GM21576 (cell line): Measurements from ENCODE around the gene PLK1.
"Not testable (repeated sequence)": the region's sequence is repeated elsewhere in the genome, so short reads cannot be mapped to it uniquely, and the experiment has no call there.

Experiments
- ATAC-seq: cut with Tn5 transposase; IDR thresholded peaks from one replicate; pipeline ENCODE4 v1.9.1; 2021; ENCODE audit warnings: mild to moderate bottlenecking, moderate library complexity; ENCODE audit not compliant: unreplicated experiment

Gene PLK1

GRCh38 chr16:23706439-23706838 is 27.8 kb downstream of the PLK1 start:
- no peak for ATAC-seq

GRCh38 chr16:23709536-23709935 is 30.8 kb downstream of the PLK1 start:
- no peak for ATAC-seq

DNA sequence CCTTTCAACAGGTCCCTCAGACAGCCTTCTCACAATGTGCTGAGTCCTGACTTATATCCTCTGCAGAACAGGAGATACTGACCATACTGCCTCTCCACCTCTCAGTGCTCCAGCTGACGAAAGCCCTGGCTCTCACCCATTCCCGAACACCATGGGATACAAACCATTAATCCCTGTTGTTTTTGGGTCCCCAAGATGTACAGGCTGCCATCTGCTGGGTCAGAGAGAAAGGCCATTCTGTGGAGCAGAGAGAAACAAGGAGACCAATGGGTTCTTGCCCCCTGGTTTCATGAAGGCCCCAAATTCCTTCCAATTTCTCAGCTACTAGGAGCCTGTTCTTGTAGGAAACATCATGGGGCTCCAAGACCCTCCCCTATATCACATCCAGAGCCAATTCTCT is 31.3 kb downstream of the PLK1 start:
- no peak for ATAC-seq

DNA sequence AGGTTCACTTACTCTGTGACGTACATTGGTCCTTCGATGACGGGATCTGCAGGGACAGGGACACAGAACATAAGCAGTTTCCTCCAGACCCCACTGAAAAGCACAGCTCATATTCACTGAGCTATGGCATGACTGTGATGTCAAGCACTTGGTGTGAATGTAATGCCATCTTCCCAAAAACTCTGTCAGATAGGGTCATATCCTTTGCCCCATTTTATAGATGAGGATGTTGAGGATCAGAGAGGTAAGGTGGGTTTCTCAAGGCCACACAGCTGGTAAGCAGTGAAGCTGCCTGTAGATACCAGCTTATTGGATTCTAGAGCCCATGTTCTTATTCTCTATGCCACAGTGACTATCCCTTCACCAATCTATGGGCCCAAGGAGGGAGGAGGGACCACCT is 31.8 kb downstream of the PLK1 start:
- ATAC-seq, result no peak

- ATAC-seq, result no peak
Measured at GRCh38 chr16:23711785-23712184, 33.1 kb downstream of the PLK1 start.

GRCh38 chr16:23712976-23713375 is 34.3 kb downstream of the PLK1 start, which contains the start of gene ERN2:
ERN2 (minus strand) TSS chr16:23713222; CDS start chr16:23713187, 35 bp downstream.
- ATAC-seq, result no peak

GRCh38 chr16:23716484-23716883 is 37.8 kb downstream of the PLK1 start:
- ATAC-seq, result no peak

GRCh38 chr16:23722613-23723240 is 44.0 kb downstream of the PLK1 start:
- ATAC-seq, result not testable (repeated sequence)

DNA sequence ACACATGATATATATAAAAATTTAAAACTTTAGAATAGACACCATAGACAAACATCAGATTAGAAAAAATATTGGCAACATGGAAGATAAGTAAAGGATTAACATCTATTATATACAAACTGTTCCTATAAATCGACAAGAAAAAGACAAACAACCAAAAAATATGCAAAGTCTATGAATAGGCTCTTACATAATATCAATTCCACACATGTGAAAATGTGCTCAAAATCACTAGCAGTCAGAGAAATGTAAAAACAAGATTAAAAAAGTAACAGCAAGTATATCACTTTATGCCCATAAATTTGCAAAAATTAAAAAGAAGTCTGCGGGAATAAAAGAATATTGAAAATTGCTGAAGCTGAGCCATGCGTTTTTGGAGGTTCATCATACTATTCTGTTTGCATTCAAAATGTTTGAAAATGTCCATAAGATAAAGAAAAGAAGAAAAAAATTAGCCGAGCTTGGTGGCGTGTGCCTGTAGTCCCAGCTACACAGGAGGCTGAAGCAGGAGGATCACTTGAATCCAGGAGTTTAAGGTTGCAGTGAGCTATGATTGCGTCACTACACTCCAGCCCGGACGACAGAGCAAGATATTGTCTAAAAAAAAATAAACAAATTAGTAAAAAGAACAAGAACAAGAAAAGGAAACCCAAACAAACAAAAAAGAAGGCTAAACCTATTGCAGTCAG is 45.6 kb downstream of the PLK1 start:
- ATAC-seq, result no peak

DNA sequence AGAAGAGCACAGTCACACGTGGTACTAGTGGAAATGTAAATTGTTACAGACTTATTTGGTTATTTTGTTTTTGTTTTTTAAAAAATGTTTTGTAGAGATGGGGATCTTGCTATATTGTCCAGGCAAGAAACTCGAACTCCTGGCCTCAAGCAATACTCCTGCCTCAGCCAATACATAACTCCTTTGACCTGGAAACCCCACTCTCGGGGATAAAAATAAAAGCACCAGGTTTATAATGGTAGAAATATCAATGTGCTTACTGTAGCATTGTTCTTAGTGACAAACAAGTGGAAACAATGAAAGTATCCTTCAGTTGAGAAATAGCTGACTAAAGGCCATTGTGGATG is 46.1 kb downstream of the PLK1 start:
- no peak for ATAC-seq

- ATAC-seq, result no peak
Measured at GRCh38 chr16:23726710-23727109, 48.0 kb downstream of the PLK1 start.

DNA sequence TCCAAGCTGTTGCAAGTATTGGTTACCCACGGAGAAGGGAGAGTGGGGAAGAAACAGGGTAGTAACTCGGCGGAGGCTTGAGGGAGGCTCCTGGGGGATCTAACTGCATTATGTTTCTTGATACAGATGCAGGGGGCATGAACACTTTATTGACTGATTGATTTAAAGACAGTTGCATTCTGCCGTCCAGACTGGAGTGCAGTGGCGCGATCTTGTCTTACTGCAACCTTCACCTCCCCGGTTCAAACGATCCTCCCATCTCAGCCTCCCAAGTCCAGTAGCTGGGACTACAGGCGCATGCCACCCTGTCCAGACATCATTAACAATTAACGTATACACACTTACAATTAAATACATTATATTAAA is 49.4 kb downstream of the PLK1 start:
- no peak for ATAC-seq

DNA sequence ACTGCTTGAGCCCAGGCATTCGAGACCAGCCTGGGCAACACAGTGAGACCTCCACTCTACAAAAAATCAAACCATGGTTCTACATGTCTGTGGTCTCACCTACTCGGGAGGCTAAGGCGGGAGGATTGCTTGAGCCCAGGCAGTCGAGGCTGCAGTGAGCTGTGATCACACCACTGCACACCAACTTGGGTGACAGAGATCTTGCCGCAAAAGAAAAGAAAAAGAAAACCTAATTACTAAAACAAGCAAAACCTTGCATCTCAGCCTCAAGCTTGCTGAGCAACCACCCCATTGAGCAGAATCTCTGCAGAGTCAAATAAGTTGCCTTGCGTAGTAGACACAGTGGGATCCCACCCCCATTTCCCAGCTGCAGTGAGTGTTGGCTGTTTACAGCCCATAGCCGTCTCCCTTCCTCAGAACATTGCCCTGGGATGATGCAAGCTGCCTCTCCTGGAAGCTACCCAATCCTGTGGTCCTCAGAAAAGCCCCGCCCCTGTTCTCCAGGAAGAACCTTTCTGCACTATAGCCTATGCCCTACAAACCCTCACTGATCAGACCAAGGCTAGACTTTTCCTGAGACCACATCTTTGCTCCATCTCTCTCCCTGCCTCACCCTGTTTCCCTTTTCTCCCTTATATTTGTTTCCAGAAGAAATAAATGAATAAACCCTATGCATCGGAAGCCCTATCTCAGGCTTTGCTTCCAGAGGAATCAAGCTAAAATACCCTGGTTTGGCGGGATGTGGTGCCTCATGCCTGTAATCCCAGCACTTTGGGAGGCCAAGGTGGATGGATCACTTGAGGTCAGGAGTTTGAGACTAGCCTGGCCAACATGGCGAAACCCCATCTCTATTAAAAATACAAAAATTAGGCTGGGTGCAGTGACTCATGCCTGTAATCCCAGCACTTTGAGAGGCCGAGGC is 51.1 kb downstream of the PLK1 start:
- ATAC-seq, result no peak

DNA sequence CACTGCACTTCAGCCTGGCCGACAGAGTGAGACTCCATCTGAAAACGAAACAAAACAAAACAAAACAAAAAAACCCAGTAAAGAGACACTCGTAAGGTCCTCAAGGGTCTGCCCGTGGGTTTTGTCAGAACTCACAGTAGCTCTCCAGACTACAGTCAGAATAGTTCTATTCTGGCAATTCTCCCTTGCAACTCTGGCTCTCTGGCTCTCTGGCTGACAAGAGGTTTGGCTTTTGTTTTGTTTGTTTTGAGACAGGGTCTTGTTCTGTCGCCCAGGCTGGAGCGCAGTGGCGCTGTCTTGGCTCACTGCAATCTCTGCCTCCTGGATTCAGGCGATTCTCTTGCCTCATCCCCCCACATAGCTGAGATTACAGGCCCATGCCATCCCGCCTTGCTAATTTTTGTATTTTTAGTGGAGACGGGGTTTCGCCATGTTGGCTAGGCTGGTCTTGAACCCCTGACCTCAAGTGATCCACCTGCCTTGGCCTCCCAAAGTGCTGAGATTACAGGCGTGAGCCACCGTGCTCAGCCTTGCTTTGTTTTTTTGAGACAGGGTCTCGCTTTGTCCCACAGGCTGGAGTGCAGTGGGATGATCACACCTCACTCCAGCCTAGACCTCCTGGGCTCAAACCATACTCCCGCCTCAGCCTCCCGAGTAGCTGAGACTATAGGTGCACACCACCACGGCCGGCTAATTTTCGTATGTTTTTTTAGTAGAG is 55.6 kb downstream of the PLK1 start:
- ATAC-seq, result no peak

DNA sequence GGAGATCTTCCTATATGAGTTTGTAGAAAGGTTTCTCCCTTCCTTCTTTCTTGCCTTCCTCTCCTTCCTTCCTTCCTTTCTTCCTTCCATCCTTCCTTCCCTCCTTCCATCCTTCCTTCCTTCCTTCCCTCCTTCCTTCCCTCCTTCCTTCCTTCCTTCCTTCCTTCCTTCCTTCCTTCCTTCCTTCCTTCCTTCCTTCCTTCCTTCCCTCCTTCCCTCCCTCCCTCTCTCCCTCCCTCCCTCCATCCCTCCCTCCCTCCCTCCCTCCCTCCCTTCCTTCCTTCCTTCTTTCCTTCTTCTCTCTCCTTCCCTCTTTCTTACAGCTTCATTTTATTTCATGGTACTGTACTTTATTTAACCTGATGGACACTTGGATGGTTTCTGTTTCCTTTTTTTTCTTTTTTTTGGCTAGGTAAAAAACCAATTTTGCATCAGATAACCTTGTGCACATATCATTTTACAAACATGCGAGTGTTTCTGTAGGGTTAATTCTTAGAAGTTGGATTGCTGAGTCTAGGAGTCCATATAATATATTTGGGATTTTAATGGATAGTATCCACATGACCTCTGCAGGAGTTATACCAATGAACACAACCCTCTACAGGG is 58.8 kb downstream of the PLK1 start:
- not testable (repeated sequence) for ATAC-seq

- ATAC-seq, result no peak
Measured at GRCh38 chr16:23739516-23739915, 60.8 kb downstream of the PLK1 start.
